Epithelial cell of esophagus (primary cell): ENCODE data around the gene UBE2D2.

ENCODE experiments used
- DNase-seq: peaks from one replicate; pipeline ENCODE4 v3.0.0; 2010; ENCODE audit warnings: low read depth
- H3K4me3 ChIP-seq: 2 replicates; pipeline ENCODE4 v1.5.1; 2011; ENCODE audit warnings: mild to moderate bottlenecking, low read length, control low read depth
- CTCF ChIP-seq: IDR thresholded peaks from 2 replicates; pipeline ENCODE4 v1.5.1; 2011; ENCODE audit warnings: low read depth, mild to moderate bottlenecking, low read length, control low read depth, inconsistent platforms; ENCODE audit not compliant: insufficient read depth; ENCODE audit errors: missing control alignments

UBE2D2 gene

GRCh38 chr5:139670369-139671095 lies 109.4 kb downstream of the UBE2D2 start:
- TF ChIP-seq CTCF: peak; percentile 34
- DNase-seq: peak; percentile 31
- no peak overlapping the region for H3K4me3 ChIP-seq

- H3K4me3 ChIP-seq: no peak overlapping the region
- TF ChIP-seq CTCF: no peak
- peak; percentile 35 for DNase-seq
Measured at GRCh38 chr5:139671096-139671841, 110.1 kb downstream of the UBE2D2 start.

- DNase-seq: no peak
- H3K4me3 ChIP-seq: no peak overlapping the region
- no peak for TF ChIP-seq CTCF
Measured at GRCh38 chr5:139675213-139675612, 114.1 kb downstream of the UBE2D2 start.

- DNase-seq: no peak
- H3K4me3 ChIP-seq: no peak overlapping the region
- TF ChIP-seq CTCF: no peak
Measured at GRCh38 chr5:139675825-139676224, 114.7 kb downstream of the UBE2D2 start.

GRCh38 chr5:139676406-139676805 lies 115.3 kb downstream of the UBE2D2 start:
- no peak for TF ChIP-seq CTCF
- no peak for DNase-seq
- H3K4me3 ChIP-seq: no peak overlapping the region

GRCh38 chr5:139676951-139677735 lies 116.0 kb downstream of the UBE2D2 start:
- no peak for DNase-seq
- TF ChIP-seq CTCF: no peak
- H3K4me3 ChIP-seq: no peak overlapping the region
